HEK293 (cell line): ENCODE measurements around the gene SDC3.

Source experiments
- FEZF1 ChIP-seq: fragments of 450-650 bp; formaldehyde crosslinking; IDR thresholded peaks from 2 replicates; pipeline ENCODE4 v1.5.1; 2016; ENCODE audit warnings: missing biosample characterization, missing genetic modification characterization
- GLIS1 ChIP-seq: fragments of 450-650 bp; formaldehyde crosslinking; IDR thresholded peaks from 2 replicates; pipeline ENCODE4 v1.5.1; 2016; ENCODE audit warnings: missing biosample characterization, missing genetic modification characterization
- HOXC10 ChIP-seq: sonication (generic); formaldehyde crosslinking; IDR thresholded peaks from 2 replicates; pipeline ENCODE4 v1.8.1; 2023; ENCODE audit warnings: mild to moderate bottlenecking, missing genetic modification reagents
- KLF1 ChIP-seq: fragments of 450-650 bp; formaldehyde crosslinking; IDR thresholded peaks from 2 replicates; pipeline ENCODE4 v1.5.1; 2016; ENCODE audit warnings: missing biosample characterization, missing genetic modification characterization
- KLF10 ChIP-seq: fragments of 450-650 bp; IDR thresholded peaks from 2 replicates; pipeline ENCODE4 v1.5.1; 2018; ENCODE audit warnings: missing biosample characterization, mild to moderate bottlenecking, missing genetic modification characterization
- MEIS1 ChIP-seq: sonication (generic); formaldehyde crosslinking; IDR thresholded peaks from 2 replicates; pipeline ENCODE4 v1.8.1; 2022; ENCODE audit warnings: missing genetic modification reagents, mild to moderate bottlenecking, borderline replicate concordance
- OVOL3 ChIP-seq: fragments of 450-650 bp; formaldehyde crosslinking; IDR thresholded peaks from 2 replicates; pipeline ENCODE4 v1.5.1; 2016; ENCODE audit warnings: missing biosample characterization, missing genetic modification characterization
- REPIN1 ChIP-seq: fragments of 450-650 bp; formaldehyde crosslinking; IDR thresholded peaks from 2 replicates; pipeline ENCODE4 v1.5.1; 2017; ENCODE audit warnings: missing biosample characterization, missing genetic modification characterization, low read depth
- SCRT1 ChIP-seq: fragments of 450-650 bp; formaldehyde crosslinking; IDR thresholded peaks from 2 replicates; pipeline ENCODE4 v1.5.1; 2016; ENCODE audit warnings: missing biosample characterization, missing genetic modification characterization, borderline replicate concordance
- SP2 ChIP-seq: fragments of 450-650 bp; formaldehyde crosslinking; IDR thresholded peaks from 2 replicates; pipeline ENCODE4 v1.5.1; 2016; ENCODE audit warnings: missing biosample characterization, missing genetic modification characterization
- SP3 ChIP-seq: fragments of 450-650 bp; formaldehyde crosslinking; IDR thresholded peaks from 2 replicates; pipeline ENCODE4 v1.5.1; 2016; ENCODE audit warnings: missing biosample characterization, missing genetic modification characterization
- WT1 ChIP-seq: fragments of 450-650 bp; formaldehyde crosslinking; IDR thresholded peaks from 2 replicates; pipeline ENCODE4 v1.5.1; 2016; ENCODE audit warnings: missing biosample characterization, missing genetic modification characterization
- ZNF10 ChIP-seq: fragments of 450-650 bp; formaldehyde crosslinking; IDR thresholded peaks from 2 replicates; pipeline ENCODE4 v1.5.1; 2017; ENCODE audit warnings: missing biosample characterization, missing genetic modification characterization
- ZNF121 ChIP-seq: fragments of 450-650 bp; formaldehyde crosslinking; IDR thresholded peaks from 2 replicates; pipeline ENCODE4 v1.5.1; 2016; ENCODE audit warnings: missing biosample characterization, missing genetic modification characterization
- ZNF16 ChIP-seq: fragments of 450-650 bp; formaldehyde crosslinking; IDR thresholded peaks from 2 replicates; pipeline ENCODE4 v1.5.1; 2016; ENCODE audit warnings: low read depth, missing biosample characterization, missing genetic modification characterization
- ZNF2 ChIP-seq: fragments of 450-650 bp; formaldehyde crosslinking; IDR thresholded peaks from 2 replicates; pipeline ENCODE4 v1.5.1; 2016; ENCODE audit warnings: missing biosample characterization, missing genetic modification characterization
- ZNF274 ChIP-seq, 2 experiments: fragments of 200-500 bp in 1 of 2; fragments of 450-650 bp in 1 of 2; sonication (Bioruptor generic) in 1 of 2; formaldehyde crosslinking in 1 of 2; IDR thresholded peaks; 2 replicates each; pipeline versions ENCODE4 v1.5.1 to v1.6.1; 2014 to 2016; ENCODE audit warnings: borderline replicate concordance in 1 of 2, inconsistent platforms in 1 of 2, low read length in 1 of 2, missing biosample characterization in 1 of 2, missing genetic modification characterization in 1 of 2
- ZNF302 ChIP-seq: fragments of 450-650 bp; formaldehyde crosslinking; IDR thresholded peaks from 2 replicates; pipeline ENCODE4 v1.5.1; 2016; ENCODE audit warnings: missing biosample characterization, missing genetic modification characterization, low read depth
- ZNF341 ChIP-seq: fragments of 450-650 bp; formaldehyde crosslinking; IDR thresholded peaks from 2 replicates; pipeline ENCODE4; 2016; ENCODE audit warnings: low read depth, missing biosample characterization, missing genetic modification characterization
- ZNF366 ChIP-seq: fragments of 450-650 bp; formaldehyde crosslinking; conservative IDR thresholded peaks from 2 replicates; pipeline ENCODE4 v1.5.1; 2016; ENCODE audit warnings: missing biosample characterization, missing genetic modification characterization
- ZNF544 ChIP-seq: fragments of 450-650 bp; formaldehyde crosslinking; IDR thresholded peaks from 2 replicates; pipeline ENCODE4 v1.5.0; 2017; ENCODE audit warnings: missing biosample characterization, missing genetic modification characterization
- ZNF623 ChIP-seq: fragments of 450-650 bp; formaldehyde crosslinking; IDR thresholded peaks from 2 replicates; pipeline ENCODE4 v1.5.1; 2016; ENCODE audit warnings: missing biosample characterization, missing genetic modification characterization
- ZNF792 ChIP-seq: fragments of 450-650 bp; formaldehyde crosslinking; IDR thresholded peaks from 2 replicates; pipeline ENCODE4 v1.5.1; 2016; ENCODE audit warnings: missing biosample characterization, missing genetic modification characterization
- ZSCAN30 ChIP-seq: fragments of 450-650 bp; IDR thresholded peaks from 2 replicates; pipeline ENCODE4 v1.5.1; 2018; ENCODE audit warnings: missing biosample characterization, mild to moderate bottlenecking, missing genetic modification characterization, moderate library complexity
- TF ChIP-seq, protein P1 (sequence below): fragments of 450-650 bp; formaldehyde crosslinking; IDR thresholded peaks from 2 replicates; pipeline ENCODE4 v1.5.1; 2016; ENCODE audit warnings: missing biosample characterization, missing genetic modification characterization
- TF ChIP-seq, protein P2 (sequence below): fragments of 450-650 bp; formaldehyde crosslinking; IDR thresholded peaks from 2 replicates; pipeline ENCODE4 v1.5.1; 2017; ENCODE audit warnings: missing biosample characterization, mild to moderate bottlenecking, missing genetic modification characterization, moderate library complexity
- TF ChIP-seq, protein P3 (sequence below): fragments of 450-650 bp; formaldehyde crosslinking; IDR thresholded peaks from 2 replicates; pipeline ENCODE4 v1.5.1; 2016; ENCODE audit warnings: missing biosample characterization, missing genetic modification characterization
- TF ChIP-seq, protein P4 (sequence below): fragments of 450-650 bp; formaldehyde crosslinking; IDR thresholded peaks from 2 replicates; pipeline ENCODE4 v1.5.1; 2016; ENCODE audit warnings: missing biosample characterization, missing genetic modification characterization
- TF ChIP-seq, protein P5 (sequence below): sonication (generic); formaldehyde crosslinking; IDR thresholded peaks from 2 replicates; pipeline ENCODE4 v1.8.1; 2022; ENCODE audit warnings: mild to moderate bottlenecking, moderate library complexity, missing genetic modification reagents
- TF ChIP-seq, protein P6 (sequence below): fragments of 450-650 bp; formaldehyde crosslinking; optimal IDR thresholded peaks from 2 replicates; pipeline ENCODE3; 2016; ENCODE audit warnings: missing biosample characterization, mild to moderate bottlenecking, missing genetic modification characterization
- TF ChIP-seq, protein P7 (sequence below): fragments of 450-650 bp; formaldehyde crosslinking; IDR thresholded peaks from 2 replicates; pipeline ENCODE4 v1.5.1; 2017; ENCODE audit warnings: missing biosample characterization, missing genetic modification characterization

The SDC3 gene

DNA sequence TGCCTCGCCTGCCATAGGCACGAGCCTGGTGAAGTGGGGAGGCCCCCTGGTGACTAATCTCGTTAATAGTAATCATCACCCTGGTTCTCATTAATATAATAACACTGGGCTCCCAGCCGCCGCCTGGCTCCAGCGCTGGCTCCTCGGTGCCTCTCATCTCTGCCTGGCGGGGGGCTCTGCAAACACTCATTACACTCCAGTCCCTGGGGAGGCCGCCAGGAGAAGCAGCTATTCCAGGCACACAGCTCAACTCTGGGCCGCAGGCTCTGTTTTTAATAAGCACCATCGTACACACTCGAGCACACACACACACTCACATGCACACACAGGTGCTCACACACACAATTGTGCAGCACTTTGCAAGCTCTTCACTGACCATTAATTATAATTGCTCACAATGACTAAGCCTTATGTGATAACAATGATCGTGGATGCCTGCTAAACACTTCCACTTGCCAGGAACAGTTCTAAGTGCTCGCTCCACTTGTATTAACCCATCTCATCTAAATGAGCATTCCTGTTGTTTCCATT lies 52.2 kb downstream of the SDC3 start (continued):
- TF ChIP-seq SCRT1 (tag by site-specific recombination) (peak; percentile 56; the same call in 1 of the 2 replicates), ZNF10 (tag by site-specific recombination) (peak; percentile 20; the same call in 1 of the 2 replicates), FEZF1 (tag by site-specific recombination) (peak; percentile 87), ZNF121 (tag by site-specific recombination) (no peak), ZSCAN30 (tag by site-specific recombination) (peak; percentile 64; the same call in 1 of the 2 replicates), HOXC10 (CRISPR knock-in tag) (no peak), ZNF341 (peak; percentile 93), ZNF274 (IDR thresholded peaks at IDR 0.05; ENCODE audit: low read length) (no peak), ZNF274 (tag by site-specific recombination; IDR thresholded peaks at IDR 0.05; ENCODE audit: borderline replicate concordance) (no peak), KLF1 (tag by site-specific recombination) (no peak), ZNF623 (no peak), SP3 (tag by site-specific recombination) (no peak), ZNF366 (tag by site-specific recombination) (peak; percentile 86), REPIN1 (tag by site-specific recombination) (no peak), GLIS1 (tag by site-specific recombination) (peak; percentile 100), ZNF302 (tag by site-specific recombination) (no peak), OVOL3 (tag by site-specific recombination) (no peak), ZNF792 (tag by site-specific recombination) (no peak), ZNF2 (peak; percentile 18; the same call in 1 of the 2 replicates), WT1 (tag by site-specific recombination) (peak; percentile 49; the same call in 1 of the 2 replicates), MEIS1 (CRISPR knock-in tag) (no peak), ZNF16 (tag by site-specific recombination) (no peak; the same call in 1 of the 2 replicates), ZNF544 (tag by site-specific recombination) (no peak), KLF10 (tag by site-specific recombination) (no peak), SP2 (tag by site-specific recombination) (no peak)
- TF ChIP-seq, protein P1, sequence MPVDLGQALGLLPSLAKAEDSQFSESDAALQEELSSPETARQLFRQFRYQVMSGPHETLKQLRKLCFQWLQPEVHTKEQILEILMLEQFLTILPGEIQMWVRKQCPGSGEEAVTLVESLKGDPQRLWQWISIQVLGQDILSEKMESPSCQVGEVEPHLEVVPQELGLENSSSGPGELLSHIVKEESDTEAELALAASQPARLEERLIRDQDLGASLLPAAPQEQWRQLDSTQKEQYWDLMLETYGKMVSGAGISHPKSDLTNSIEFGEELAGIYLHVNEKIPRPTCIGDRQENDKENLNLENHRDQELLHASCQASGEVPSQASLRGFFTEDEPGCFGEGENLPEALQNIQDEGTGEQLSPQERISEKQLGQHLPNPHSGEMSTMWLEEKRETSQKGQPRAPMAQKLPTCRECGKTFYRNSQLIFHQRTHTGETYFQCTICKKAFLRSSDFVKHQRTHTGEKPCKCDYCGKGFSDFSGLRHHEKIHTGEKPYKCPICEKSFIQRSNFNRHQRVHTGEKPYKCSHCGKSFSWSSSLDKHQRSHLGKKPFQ (tag by site-specific recombination), result peak; percentile 89
- TF ChIP-seq, protein P2, sequence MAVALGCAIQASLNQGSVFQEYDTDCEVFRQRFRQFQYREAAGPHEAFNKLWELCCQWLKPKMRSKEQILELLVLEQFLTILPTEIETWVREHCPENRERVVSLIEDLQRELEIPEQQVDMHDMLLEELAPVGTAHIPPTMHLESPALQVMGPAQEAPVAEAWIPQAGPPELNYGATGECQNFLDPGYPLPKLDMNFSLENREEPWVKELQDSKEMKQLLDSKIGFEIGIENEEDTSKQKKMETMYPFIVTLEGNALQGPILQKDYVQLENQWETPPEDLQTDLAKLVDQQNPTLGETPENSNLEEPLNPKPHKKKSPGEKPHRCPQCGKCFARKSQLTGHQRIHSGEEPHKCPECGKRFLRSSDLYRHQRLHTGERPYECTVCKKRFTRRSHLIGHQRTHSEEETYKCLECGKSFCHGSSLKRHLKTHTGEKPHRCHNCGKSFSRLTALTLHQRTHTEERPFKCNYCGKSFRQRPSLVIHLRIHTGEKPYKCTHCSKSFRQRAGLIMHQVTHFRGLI (tag by site-specific recombination), result 0 out of 2 replicates have a peak, but pooled peaks have one; percentile 34
- TF ChIP-seq, protein P3, sequence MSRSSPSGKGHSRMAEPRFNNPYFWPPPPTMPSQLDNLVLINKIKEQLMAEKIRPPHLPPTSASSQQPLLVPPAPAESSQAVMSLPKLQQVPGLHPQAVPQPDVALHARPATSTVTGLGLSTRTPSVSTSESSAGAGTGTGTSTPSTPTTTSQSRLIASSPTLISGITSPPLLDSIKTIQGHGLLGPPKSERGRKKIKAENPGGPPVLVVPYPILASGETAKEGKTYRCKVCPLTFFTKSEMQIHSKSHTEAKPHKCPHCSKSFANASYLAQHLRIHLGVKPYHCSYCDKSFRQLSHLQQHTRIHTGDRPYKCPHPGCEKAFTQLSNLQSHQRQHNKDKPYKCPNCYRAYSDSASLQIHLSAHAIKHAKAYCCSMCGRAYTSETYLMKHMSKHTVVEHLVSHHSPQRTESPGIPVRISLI, result no peak
- TF ChIP-seq, protein P4, sequence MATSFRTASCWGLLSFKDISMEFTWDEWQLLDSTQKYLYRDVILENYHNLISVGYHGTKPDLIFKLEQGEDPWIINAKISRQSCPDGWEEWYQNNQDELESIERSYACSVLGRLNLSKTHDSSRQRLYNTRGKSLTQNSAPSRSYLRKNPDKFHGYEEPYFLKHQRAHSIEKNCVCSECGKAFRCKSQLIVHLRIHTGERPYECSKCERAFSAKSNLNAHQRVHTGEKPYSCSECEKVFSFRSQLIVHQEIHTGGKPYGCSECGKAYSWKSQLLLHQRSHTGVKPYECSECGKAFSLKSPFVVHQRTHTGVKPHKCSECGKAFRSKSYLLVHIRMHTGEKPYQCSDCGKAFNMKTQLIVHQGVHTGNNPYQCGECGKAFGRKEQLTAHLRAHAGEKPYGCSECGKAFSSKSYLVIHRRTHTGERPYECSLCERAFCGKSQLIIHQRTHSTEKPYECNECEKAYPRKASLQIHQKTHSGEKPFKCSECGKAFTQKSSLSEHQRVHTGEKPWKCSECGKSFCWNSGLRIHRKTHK (tag by site-specific recombination), result no peak
- TF ChIP-seq, protein P5, sequence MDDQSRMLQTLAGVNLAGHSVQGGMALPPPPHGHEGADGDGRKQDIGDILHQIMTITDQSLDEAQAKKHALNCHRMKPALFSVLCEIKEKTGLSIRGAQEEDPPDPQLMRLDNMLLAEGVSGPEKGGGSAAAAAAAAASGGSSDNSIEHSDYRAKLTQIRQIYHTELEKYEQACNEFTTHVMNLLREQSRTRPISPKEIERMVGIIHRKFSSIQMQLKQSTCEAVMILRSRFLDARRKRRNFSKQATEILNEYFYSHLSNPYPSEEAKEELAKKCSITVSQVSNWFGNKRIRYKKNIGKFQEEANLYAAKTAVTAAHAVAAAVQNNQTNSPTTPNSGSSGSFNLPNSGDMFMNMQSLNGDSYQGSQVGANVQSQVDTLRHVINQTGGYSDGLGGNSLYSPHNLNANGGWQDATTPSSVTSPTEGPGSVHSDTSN (CRISPR knock-in tag), result no peak
- TF ChIP-seq, protein P6, sequence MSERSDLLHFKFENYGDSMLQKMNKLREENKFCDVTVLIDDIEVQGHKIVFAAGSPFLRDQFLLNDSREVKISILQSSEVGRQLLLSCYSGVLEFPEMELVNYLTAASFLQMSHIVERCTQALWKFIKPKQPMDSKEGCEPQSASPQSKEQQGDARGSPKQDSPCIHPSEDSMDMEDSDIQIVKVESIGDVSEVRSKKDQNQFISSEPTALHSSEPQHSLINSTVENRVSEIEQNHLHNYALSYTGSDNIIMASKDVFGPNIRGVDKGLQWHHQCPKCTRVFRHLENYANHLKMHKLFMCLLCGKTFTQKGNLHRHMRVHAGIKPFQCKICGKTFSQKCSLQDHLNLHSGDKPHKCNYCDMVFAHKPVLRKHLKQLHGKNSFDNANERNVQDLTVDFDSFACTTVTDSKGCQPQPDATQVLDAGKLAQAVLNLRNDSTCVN (tag by site-specific recombination), result no peak
- TF ChIP-seq, protein P7, sequence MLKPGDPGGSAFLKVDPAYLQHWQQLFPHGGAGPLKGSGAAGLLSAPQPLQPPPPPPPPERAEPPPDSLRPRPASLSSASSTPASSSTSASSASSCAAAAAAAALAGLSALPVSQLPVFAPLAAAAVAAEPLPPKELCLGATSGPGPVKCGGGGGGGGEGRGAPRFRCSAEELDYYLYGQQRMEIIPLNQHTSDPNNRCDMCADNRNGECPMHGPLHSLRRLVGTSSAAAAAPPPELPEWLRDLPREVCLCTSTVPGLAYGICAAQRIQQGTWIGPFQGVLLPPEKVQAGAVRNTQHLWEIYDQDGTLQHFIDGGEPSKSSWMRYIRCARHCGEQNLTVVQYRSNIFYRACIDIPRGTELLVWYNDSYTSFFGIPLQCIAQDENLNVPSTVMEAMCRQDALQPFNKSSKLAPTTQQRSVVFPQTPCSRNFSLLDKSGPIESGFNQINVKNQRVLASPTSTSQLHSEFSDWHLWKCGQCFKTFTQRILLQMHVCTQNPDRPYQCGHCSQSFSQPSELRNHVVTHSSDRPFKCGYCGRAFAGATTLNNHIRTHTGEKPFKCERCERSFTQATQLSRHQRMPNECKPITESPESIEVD (tag by site-specific recombination), result 0 out of 2 replicates have a peak, but pooled peaks have one; percentile 5
